Right lobe of liver (tissue), 6 donors: ENCODE data around the gene NR6A1. TPM values are rescaled to one million over a fixed set of nuclear protein-coding genes. Genes with fewer than 3 reads are reported as not detected.

Experiments used
- ATAC-seq, 4 donors: fragments of 200-7000 bp; cut with Tn5 transposase; one replicate each; pipeline ENCODE4 v1.9.1; 2020; ENCODE audit warnings: mild to moderate bottlenecking in 4 of 4, moderate library complexity in 4 of 4
- DNase-seq, 3 donors: peaks; one replicate each; pipeline ENCODE4 v3.0.0-alpha.2; 2020
- H3K27ac ChIP-seq, 3 donors: fragments of 200-600 bp; one replicate each; pipeline ENCODE4 v1.8.0; 2022
- H3K27me3 ChIP-seq, 2 donors: fragments of 200-600 bp; one replicate each; pipeline ENCODE4 v1.8.0; 2022
- H3K36me3 ChIP-seq, 4 donors: fragments of 200-600 bp; sonication (generic) in 1 of 4; one replicate each; pipeline versions ENCODE4 v1.5.1 to v1.8.0; 2017 to 2022; ENCODE audit warnings: control low read depth in 1 of 4
- H3K4me1 ChIP-seq, 4 donors: fragments of 200-600 bp; sonication (generic) in 1 of 4; one replicate each; pipeline versions ENCODE4 v1.5.1 to v1.8.0; 2017 to 2022; ENCODE audit warnings: control low read depth in 1 of 4
- H3K4me3 ChIP-seq, 3 donors: fragments of 200-600 bp; one replicate each; pipeline ENCODE4 v1.8.0; 2022
- H3K9me3 ChIP-seq, 4 donors: fragments of 200-600 bp; sonication (generic) in 1 of 4; one replicate each; pipeline versions ENCODE4 v1.5.1 to v1.8.0; 2017 to 2022; ENCODE audit warnings: control low read depth in 1 of 4
- POLR2A ChIP-seq: fragments of 450-650 bp; IDR thresholded peaks from one replicate; pipeline ENCODE4 v1.6.1; 2017; ENCODE audit warnings: antibody characterized with exemption, mild to moderate bottlenecking
- WGBS: methylation state at CpG from one replicate; pipeline ENCODE4 v1.1.6; 2018; ENCODE audit warnings: low coverage, low lambda C conversion rate; ENCODE audit not compliant: insufficient coverage; ENCODE audit errors: missing lambda C conversion rate; 5-methylcytosine and 5-hydroxymethylcytosine counted together
- intact Hi-C, 2 donors: fragments of 100-400 bp; cut with DNase I; formaldehyde crosslinking; loops; one replicate each; pipeline versions ENCODE4 v1.11.2 to v1.14.1; 2022
- total RNA-seq, 6 experiments: library from RNA; depleted of rRNA in 2 of 6; stranded (reverse); fragments of >200 nt in 2 of 6; fragmentation: NEBNext Ultra II Directional in 3 of 6; extraction: Animal tissue kit (Norgen Biotek cat#: 25700) in 3 of 6; gene quantifications; one replicate each; pipeline versions ENCODE4 v1.1.0 to v1.2.4, GENCODE V29; 2016 to 2023
- TF ChIP-seq, protein P1 (sequence below), 4 donors: fragments of 200-600 bp in 3 of 4; fragments of 450-650 bp in 1 of 4; IDR thresholded peaks; one replicate each; pipeline versions ENCODE4 v1.5.1 to v1.8.0; 2016 to 2022; ENCODE audit warnings: antibody characterized with exemption in 4 of 4, mild to moderate bottlenecking in 2 of 4
- donor health status: DM: no; HTN: yes; CAD: no.
- donor health status: DM: no; HTN: no; CAD: no.
- donor health status: DM: no; HTN: no; CAD: no.
- donor health status: DM: no; HTN: yes; CAD: no.
- donor health status: DM: no; HTN: yes; CAD: no.

The NR6A1 gene
- total RNA-seq, 6 experiments from 2014 or later: 1.3 to 3.6 (median 1.9) TPM

DNA sequence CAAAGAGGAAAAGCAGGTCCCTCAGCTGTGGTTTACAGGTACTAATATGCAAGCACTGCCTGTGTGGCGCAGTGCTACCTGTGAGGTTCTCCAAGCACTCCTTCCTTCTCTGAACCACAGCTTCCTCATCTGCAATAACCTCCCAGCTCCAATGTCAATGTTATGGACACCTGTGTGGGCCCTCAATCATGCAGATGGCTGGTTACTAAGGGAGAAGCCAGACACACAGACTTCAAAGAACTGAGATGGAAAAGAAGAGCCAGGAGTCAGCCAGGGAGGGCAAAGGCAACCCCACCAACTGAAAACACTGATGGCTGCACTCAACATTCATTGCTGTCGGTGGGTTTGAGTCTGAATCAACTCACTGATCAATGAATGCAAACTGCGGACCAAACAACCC lies 77.7 kb downstream of the NR6A1 start:
- DNase-seq: no peak
- no peak for ATAC-seq
- TF ChIP-seq, protein P1, sequence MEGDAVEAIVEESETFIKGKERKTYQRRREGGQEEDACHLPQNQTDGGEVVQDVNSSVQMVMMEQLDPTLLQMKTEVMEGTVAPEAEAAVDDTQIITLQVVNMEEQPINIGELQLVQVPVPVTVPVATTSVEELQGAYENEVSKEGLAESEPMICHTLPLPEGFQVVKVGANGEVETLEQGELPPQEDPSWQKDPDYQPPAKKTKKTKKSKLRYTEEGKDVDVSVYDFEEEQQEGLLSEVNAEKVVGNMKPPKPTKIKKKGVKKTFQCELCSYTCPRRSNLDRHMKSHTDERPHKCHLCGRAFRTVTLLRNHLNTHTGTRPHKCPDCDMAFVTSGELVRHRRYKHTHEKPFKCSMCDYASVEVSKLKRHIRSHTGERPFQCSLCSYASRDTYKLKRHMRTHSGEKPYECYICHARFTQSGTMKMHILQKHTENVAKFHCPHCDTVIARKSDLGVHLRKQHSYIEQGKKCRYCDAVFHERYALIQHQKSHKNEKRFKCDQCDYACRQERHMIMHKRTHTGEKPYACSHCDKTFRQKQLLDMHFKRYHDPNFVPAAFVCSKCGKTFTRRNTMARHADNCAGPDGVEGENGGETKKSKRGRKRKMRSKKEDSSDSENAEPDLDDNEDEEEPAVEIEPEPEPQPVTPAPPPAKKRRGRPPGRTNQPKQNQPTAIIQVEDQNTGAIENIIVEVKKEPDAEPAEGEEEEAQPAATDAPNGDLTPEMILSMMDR (IDR thresholded peaks at IDR 0.05): no peak
- no peak for TF ChIP-seq POLR2A

DNA sequence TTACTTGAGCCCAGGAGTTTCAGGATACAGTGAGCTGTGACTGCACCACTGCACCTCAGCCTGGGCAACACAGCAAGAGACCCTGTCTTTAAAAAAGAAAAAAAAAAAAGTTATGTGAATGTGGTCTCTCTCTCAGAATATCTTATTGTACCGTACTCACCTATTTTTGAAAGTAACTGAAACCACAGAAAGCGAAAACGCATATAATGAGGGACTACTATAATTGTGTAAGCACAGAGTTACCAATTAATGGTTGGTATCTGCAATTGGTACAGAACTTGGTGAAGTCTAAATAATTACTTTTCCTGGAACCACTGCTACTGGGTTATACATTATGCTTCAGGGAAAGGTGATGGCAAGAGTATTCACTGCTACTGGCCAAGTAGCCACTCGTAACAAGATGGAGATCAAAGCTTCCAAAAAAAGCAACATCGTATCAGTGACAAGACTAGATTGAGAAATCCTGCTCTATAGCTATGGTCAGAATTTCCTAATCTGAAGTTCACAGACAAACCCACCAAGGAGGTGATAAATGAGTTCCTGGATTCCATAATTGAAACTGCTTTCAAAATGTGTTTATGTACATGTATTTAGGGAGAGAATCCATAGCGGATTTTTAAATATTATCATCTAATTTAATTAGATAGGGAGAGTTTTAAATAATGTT lies 82.7 kb downstream of the NR6A1 start:
- WGBS: 88% methylated on average over 6 of the region's 6 CpGs
- Histone ChIP-seq H3K36me3 (no peaks in the 10 kb centered on the region), H3K9me3 (no peaks in the 10 kb centered on the region), H3K27ac (no peak overlapping the region), H3K27me3 (no peaks in the 10 kb centered on the region), H3K4me1 (peaks cover 0 to 11% (median 0%) of the 10 kb centered on the region in 4 donors), H3K4me3 (no peak overlapping the region)
- DNase-seq: no peak
- ATAC-seq: no peak
- intact Hi-C loops: no loop called here
- TF ChIP-seq, protein P1 (IDR thresholded peaks at IDR 0.05): no peak
- TF ChIP-seq POLR2A: no peak

More for the DNA sequence above, 77.7 kb downstream of the NR6A1 start:
- Histone ChIP-seq H3K27ac (no peak overlapping the region), H3K9me3 (no peaks in the 10 kb centered on the region), H3K4me3 (no peak overlapping the region), H3K36me3 (no peaks in the 10 kb centered on the region), H3K4me1 (no peaks in the 10 kb centered on the region), H3K27me3 (no peaks in the 10 kb centered on the region)
- intact Hi-C loops: no loop called here
- 81% methylated on average over 3 of the region's 3 CpGs for WGBS

DNA sequence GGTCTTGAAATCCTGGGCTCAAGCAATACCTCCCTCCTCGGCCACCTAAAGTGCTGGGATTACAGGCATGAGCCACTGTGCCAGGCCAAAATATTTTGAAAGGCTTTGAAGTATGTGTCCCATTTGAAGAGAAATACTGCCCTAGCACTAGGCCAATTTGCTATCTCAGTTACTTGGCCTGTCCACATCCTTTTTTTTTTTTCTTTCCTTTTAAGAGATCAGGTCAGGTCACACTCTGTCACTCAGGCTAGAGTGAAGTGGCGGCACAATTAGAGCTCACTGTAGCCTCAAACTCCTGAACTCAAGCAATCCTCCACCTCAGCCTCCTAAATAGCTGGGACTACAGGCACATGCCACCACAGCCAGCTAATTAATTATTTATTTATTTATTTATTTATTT lies 84.2 kb downstream of the NR6A1 start:
- Histone ChIP-seq H3K27ac (no peak overlapping the region), H3K27me3 (no peaks in the 10 kb centered on the region), H3K36me3 (no peaks in the 10 kb centered on the region), H3K9me3 (no peaks in the 10 kb centered on the region), H3K4me1 (peaks cover 0 to 11% (median 0%) of the 10 kb centered on the region in 4 donors), H3K4me3 (no peak overlapping the region)
- no peak for TF ChIP-seq POLR2A
- TF ChIP-seq, protein P1 (IDR thresholded peaks at IDR 0.05): no peak
- WGBS: 90% methylated on average over 2 of the region's 2 CpGs
- DNase-seq (no peak), ATAC-seq (no peak)
- intact Hi-C loops: no loop called here

DNA sequence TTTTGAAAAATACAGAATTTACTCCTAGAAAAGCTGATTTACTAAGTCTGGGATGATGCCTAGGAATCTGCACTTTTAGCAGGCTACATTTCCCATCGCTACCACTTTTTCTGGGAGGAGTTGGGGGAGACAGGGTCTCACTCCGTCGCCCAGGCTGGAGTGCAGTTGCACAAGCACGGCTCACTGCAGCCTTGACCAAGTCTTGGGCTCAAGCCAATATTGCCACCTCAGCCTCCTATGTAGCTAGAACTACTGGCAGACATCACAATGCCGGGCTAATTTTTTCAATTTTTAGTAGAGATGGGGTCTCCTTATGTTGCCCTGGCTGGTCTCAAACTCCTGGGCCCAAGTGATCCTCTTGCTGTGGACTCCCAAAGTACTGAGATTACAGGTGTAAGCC lies 85.9 kb downstream of the NR6A1 start:
- WGBS: 32% methylated on average over 2 of the region's 5 CpGs
- Histone ChIP-seq H3K36me3 (no peaks in the 10 kb centered on the region), H3K9me3 (no peaks in the 10 kb centered on the region), H3K4me3 (no peak overlapping the region), H3K27ac (no peak overlapping the region), H3K27me3 (no peaks in the 10 kb centered on the region), H3K4me1 (peaks cover 0 to 11% (median 0%) of the 10 kb centered on the region in 4 donors)
- TF ChIP-seq, protein P1 (IDR thresholded peaks at IDR 0.05): no peak
- TF ChIP-seq POLR2A: no peak
- intact Hi-C loops: no loop called here
- ATAC-seq (peak; percentile 59 to 89 (median 78)), DNase-seq (peak in 2 of 3 donors; percentile 52 to 58)
